ENCODE data around the gene NFIX. TPM values are rescaled to one million over a fixed set of nuclear protein-coding genes. Genes with fewer than 3 reads are reported as not detected.

NFIX gene
- total RNA-seq, 2 donors from 2014 or later, result 0.31 to 0.89 TPM

- Mint-ChIP-seq H3K27me3 (peaks cover 55 to 61% of the 10 kb centered on the region in 2 donors), H3K4me1 (ENCODE audit: low read depth in 2 of 2) (peaks cover 12 to 20% of the 10 kb centered on the region in 2 donors), H3K36me3 (no peaks in the 10 kb centered on the region), H3K27ac (no peak overlapping the region), H3K4me3 (peak overlapping the region; percentile 30), H3K9me3 (no peaks in the 10 kb centered on the region)
- peak in 1 of 2 donors; percentile 28 for ATAC-seq
- no peak for DNase-seq (ENCODE audit: low spot score)
These were observed 27.0 kb downstream of the NFIX start for GRCh38 chr19:13022111-13022858.

DNA sequence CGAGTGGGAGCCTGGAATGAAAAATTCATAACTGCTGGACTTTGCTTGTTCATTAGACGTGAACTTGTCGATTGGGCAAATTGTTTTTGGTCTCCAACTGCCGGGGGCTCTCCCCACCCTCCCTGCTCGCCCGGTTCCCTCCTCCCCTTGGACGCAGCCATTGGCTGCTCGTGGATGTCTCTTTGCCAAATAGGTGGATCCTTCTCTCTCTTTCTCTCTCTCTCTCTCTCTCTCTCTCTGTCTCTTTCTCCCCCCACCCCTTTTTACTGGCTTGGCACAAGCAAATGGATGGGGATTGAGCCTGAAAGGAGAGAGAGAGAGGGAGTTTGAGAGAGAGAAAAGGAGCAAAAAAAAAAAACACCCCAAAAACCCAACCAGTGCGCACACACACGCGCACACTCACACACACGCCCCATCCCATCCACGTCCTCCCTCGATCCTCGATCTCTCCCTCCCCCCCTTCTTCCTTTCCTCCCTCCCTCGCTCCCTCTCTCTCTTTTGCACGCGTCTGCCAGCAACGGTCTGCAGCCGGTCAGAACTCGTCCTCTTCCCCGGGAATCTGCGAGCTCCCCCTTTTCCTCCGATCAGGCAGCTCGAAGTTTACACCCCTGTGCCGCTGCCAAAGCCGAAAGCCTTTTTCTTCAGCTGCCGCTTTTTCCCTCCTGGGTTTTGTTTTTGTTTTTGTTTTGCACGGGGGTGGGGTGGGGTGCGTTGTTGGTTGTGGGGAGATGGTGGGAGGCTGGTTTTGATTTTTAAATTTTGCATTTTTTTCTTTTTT, 27.8 kb downstream of the NFIX start:
- Mint-ChIP-seq H3K4me1 (ENCODE audit: low read depth in 2 of 2) (peaks cover 12 to 20% of the 10 kb centered on the region in 2 donors), H3K36me3 (no peaks in the 10 kb centered on the region), H3K9me3 (no peaks in the 10 kb centered on the region), H3K27me3 (peaks cover 48 to 54% of the 10 kb centered on the region in 2 donors), H3K4me3 (peak overlapping the region; percentile 57), H3K27ac (no peak overlapping the region)
- no peak for DNase-seq (ENCODE audit: low spot score)
- ATAC-seq, result no peak

- H3K27me3 Mint-ChIP-seq, result peaks cover 52 to 53% of the 10 kb centered on the region in 2 donors
- no peak overlapping the region for H3K27ac Mint-ChIP-seq
- no peaks in the 10 kb centered on the region for H3K9me3 Mint-ChIP-seq
- H3K4me3 Mint-ChIP-seq, result peak overlapping the region; percentile 57
- no peaks in the 10 kb centered on the region for H3K36me3 Mint-ChIP-seq
- peaks cover 12 to 20% of the 10 kb centered on the region in 2 donors for H3K4me1 Mint-ChIP-seq (ENCODE audit: low read depth in 2 of 2)
- no peak for ATAC-seq
- DNase-seq (ENCODE audit: low spot score), result no peak
These were observed 28.4 kb downstream of the NFIX start for GRCh38 chr19:13023656-13024055.

DNA sequence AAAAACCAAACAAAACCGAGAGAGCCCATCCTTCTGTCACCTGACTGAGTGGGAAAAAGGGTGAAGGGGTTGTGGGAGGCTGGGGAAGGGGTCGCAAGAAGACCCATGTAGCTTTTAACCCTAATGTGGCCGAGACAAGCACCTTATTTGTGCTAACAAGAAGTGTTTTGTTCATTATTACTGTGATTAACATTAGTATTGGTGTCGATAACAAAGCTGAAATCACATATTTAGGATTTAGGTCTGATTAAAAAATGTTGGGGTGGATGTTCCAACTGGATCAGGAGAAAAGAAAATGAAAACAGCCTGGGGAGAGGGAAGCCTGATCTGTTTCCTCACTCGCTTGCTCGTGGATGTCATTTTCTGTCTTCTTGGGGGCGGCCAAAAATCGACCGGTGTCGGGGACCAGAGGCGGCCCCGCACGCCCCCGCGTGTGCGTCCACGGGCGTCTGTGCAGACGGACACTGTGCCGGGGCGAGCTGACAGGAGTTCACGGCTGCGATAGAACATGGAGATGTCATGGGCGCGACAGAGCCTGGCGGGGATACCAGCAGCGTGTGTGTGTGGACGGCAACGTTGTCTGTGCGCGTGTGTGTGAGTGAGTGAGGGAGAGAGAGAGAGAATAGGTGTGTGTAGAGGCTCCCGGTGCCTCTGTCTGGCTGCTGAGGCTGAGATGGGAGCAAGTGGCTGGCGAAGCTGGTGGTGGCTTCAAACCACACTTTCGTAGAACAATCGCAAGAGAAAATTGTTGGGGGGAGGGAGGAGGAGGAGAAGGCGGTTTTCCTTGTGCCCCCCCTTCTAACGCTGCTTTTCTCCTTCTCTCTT, 29.1 kb downstream of the NFIX start:
- DNase-seq (ENCODE audit: low spot score) (no peak), ATAC-seq (peak in 1 of 2 donors; percentile 43)
- H3K27me3 Mint-ChIP-seq, result peaks cover 52 to 56% of the 10 kb centered on the region in 2 donors
- H3K4me1 Mint-ChIP-seq (ENCODE audit: low read depth in 2 of 2), result peaks cover 12 to 20% of the 10 kb centered on the region in 2 donors
- H3K9me3 Mint-ChIP-seq, result no peaks in the 10 kb centered on the region
- no peaks in the 10 kb centered on the region for H3K36me3 Mint-ChIP-seq
- H3K4me3 Mint-ChIP-seq, result peak overlapping the region; percentile 79
- no peak overlapping the region for H3K27ac Mint-ChIP-seq

GRCh38 chr19:13024951-13025697, 29.8 kb downstream of the NFIX start:
- H3K36me3 Mint-ChIP-seq, result no peaks in the 10 kb centered on the region
- peaks cover 47 to 52% of the 10 kb centered on the region in 2 donors for H3K27me3 Mint-ChIP-seq
- H3K4me3 Mint-ChIP-seq, result peak overlapping the region; percentile 28
- H3K4me1 Mint-ChIP-seq (ENCODE audit: low read depth in 2 of 2), result peaks cover 12 to 20% of the 10 kb centered on the region in 2 donors
- no peaks in the 10 kb centered on the region for H3K9me3 Mint-ChIP-seq
- no peak overlapping the region for H3K27ac Mint-ChIP-seq
- DNase-seq (ENCODE audit: low spot score) (no peak), ATAC-seq (no peak)

DNA sequence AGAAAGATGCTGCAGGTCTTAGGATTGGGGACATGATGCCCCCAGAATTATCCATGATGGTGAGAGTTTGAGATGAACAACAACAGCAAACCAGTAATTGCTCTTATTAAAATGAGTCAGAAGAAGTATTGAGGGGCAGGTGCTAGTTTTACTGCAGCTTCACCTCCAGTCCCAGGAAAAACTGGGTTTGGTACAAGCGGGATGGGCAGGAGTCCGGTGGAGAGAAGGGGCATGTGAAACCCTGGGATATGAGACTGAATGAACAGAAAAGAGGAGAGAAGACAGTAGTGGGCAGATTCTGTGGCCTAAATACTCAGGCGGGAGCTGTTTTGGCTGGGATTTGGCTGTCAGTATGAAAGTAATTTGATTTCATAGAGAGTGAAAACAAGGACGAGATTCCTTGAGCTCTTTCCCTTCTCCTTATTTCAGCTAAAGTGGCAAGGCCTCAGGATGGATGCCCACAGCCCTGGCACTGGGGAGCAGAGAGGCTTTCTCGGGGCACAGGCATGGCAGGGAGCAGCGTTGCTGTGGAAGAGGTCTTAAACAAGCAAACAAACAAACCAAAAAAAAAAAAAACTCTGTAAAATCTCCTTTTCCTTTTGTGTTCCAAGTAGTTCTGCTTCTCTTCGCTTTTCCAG, 30.7 kb downstream of the NFIX start:
- H3K27ac Mint-ChIP-seq, result no peak overlapping the region
- H3K36me3 Mint-ChIP-seq, result no peaks in the 10 kb centered on the region
- H3K4me3 Mint-ChIP-seq, result peak overlapping the region; percentile 28
- no peak for DNase-seq (ENCODE audit: low spot score)
- H3K4me1 Mint-ChIP-seq (ENCODE audit: low read depth in 2 of 2), result peaks cover 12 to 20% of the 10 kb centered on the region in 2 donors
- ATAC-seq, result no peak
- H3K9me3 Mint-ChIP-seq, result no peaks in the 10 kb centered on the region
- peaks cover 45 to 51% of the 10 kb centered on the region in 2 donors for H3K27me3 Mint-ChIP-seq

DNA sequence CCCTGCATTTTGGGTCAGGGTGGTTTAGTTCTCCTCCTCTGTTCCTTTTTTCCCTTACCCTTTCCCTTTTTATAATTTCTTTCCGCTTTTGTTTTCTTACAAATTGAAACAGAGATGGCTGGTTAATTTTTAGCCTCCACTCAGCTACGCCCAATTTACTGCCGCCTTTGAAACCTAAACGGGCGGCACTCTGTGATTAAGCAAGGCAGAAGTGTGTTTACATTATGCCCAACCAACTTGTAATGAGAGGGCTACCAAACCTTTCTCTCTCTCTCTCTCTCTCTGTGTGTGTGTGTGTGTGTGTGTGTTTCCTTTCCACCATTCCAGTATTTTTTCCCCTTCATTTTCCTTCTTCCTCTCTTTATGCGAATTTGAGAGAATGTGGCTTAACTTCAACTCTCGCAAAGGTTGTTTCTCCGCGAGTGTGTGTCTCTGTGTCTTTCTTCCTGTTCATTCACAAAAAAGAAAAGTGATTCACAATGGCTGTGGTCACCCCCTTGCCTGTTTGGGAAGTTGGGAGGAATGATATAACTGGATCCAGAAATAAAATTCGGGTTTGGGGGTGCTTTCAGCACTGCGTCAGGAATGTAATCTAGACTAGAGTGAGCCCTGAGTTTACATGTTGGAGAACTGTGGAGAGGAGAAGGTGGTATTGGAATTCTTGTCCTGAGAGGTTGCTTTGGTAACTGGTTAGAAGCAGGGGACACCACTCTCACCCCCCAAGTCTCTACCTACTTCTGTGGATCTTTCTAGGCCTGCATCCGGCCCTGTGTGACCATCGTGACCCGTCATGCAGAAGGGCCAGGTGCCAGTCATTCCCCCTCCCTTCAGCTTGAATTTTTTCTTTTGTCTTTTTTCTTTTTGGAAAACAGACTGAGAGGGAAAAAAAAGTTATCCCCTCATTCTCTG, 31.4 kb downstream of the NFIX start:
- Mint-ChIP-seq H3K27ac (no peak overlapping the region), H3K9me3 (no peaks in the 10 kb centered on the region), H3K4me3 (no peak overlapping the region), H3K27me3 (peaks cover 40 to 48% of the 10 kb centered on the region in 2 donors), H3K4me1 (ENCODE audit: low read depth in 2 of 2) (peaks cover 12 to 20% of the 10 kb centered on the region in 2 donors), H3K36me3 (no peaks in the 10 kb centered on the region)
- ATAC-seq (no peak), DNase-seq (ENCODE audit: low spot score) (no peak)

- Mint-ChIP-seq H3K27me3 (peaks cover 34 to 43% of the 10 kb centered on the region in 2 donors), H3K4me3 (no peak overlapping the region), H3K4me1 (ENCODE audit: low read depth in 2 of 2) (peaks cover 12 to 17% of the 10 kb centered on the region in 2 donors), H3K36me3 (no peaks in the 10 kb centered on the region), H3K9me3 (no peaks in the 10 kb centered on the region), H3K27ac (no peak overlapping the region)
- DNase-seq (ENCODE audit: low spot score) (no peak), ATAC-seq (no peak)
These were observed 32.3 kb downstream of the NFIX start for GRCh38 chr19:13027557-13027956.

- peaks cover 12 to 14% of the 10 kb centered on the region in 2 donors for H3K4me1 Mint-ChIP-seq (ENCODE audit: low read depth in 2 of 2)
These were observed 32.8 kb downstream of the NFIX start for GRCh38 chr19:13028027-13028426.

GRCh38 chr19:13029301-13029880, 34.1 kb downstream of the NFIX start:
- no peak overlapping the region for H3K27ac Mint-ChIP-seq
- no peak overlapping the region for H3K4me3 Mint-ChIP-seq
- H3K9me3 Mint-ChIP-seq, result no peaks in the 10 kb centered on the region
- H3K36me3 Mint-ChIP-seq, result no peaks in the 10 kb centered on the region
- DNase-seq (ENCODE audit: low spot score), result no peak
- peaks cover 24 to 32% of the 10 kb centered on the region in 2 donors for H3K27me3 Mint-ChIP-seq
- no peak for ATAC-seq
- H3K4me1 Mint-ChIP-seq (ENCODE audit: low read depth in 2 of 2), result peaks cover 11 to 13% of the 10 kb centered on the region in 2 donors

More at GRCh38 chr19:13028027-13028426, 32.8 kb downstream of the NFIX start:
- Mint-ChIP-seq H3K27me3 (peaks cover 32 to 42% of the 10 kb centered on the region in 2 donors), H3K36me3 (no peaks in the 10 kb centered on the region), H3K4me3 (no peak overlapping the region), H3K9me3 (no peaks in the 10 kb centered on the region), H3K27ac (no peak overlapping the region)
- ATAC-seq (no peak), DNase-seq (ENCODE audit: low spot score) (no peak)

DNA sequence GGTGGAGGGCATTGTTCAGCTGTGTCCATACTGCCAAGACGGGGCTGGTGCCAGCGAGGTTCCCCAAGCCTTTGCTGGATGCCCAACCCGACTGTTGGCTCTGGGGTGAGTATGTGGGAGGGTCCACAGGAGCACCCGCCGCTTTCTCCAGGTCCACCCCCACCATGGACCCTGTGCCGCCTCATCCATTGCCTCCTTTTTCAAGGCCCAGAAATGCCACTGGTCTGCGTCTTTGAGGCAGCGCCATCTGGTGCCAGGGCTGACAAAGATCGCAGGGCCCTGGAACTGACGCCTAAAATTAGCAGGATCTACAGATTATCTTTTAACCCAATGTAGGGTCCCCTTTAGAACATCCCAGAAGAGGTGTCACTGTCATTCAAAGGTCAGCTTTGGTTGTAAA, 34.6 kb downstream of the NFIX start:
- no peak overlapping the region for H3K27ac Mint-ChIP-seq
- DNase-seq (ENCODE audit: low spot score), result no peak
- peaks cover 21 to 28% of the 10 kb centered on the region in 2 donors for H3K27me3 Mint-ChIP-seq
- peaks cover 6 to 10% of the 10 kb centered on the region in 2 donors for H3K4me1 Mint-ChIP-seq (ENCODE audit: low read depth in 2 of 2)
- H3K9me3 Mint-ChIP-seq, result no peaks in the 10 kb centered on the region
- no peak overlapping the region for H3K4me3 Mint-ChIP-seq
- no peaks in the 10 kb centered on the region for H3K36me3 Mint-ChIP-seq
- ATAC-seq, result no peak

Data from natural killer cell treated with Interleukin-12 subunit alpha and Interleukin-12 subunit beta and Interleukin-15 and Interleukin-18, amount 100 ng/mL, for 72 hours (primary cell).